Measurements from ENCODE around the gene ATP8B4.

- TF ChIP-seq, protein P1, sequence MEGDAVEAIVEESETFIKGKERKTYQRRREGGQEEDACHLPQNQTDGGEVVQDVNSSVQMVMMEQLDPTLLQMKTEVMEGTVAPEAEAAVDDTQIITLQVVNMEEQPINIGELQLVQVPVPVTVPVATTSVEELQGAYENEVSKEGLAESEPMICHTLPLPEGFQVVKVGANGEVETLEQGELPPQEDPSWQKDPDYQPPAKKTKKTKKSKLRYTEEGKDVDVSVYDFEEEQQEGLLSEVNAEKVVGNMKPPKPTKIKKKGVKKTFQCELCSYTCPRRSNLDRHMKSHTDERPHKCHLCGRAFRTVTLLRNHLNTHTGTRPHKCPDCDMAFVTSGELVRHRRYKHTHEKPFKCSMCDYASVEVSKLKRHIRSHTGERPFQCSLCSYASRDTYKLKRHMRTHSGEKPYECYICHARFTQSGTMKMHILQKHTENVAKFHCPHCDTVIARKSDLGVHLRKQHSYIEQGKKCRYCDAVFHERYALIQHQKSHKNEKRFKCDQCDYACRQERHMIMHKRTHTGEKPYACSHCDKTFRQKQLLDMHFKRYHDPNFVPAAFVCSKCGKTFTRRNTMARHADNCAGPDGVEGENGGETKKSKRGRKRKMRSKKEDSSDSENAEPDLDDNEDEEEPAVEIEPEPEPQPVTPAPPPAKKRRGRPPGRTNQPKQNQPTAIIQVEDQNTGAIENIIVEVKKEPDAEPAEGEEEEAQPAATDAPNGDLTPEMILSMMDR (IDR thresholded peaks at IDR 0.05), result no peak
- TF ChIP-seq POLR2A (IDR thresholded peaks at IDR 0.05), result no peak
These were observed 41.9 kb downstream of the ATP8B4 start for GRCh38 chr15:50077176-50077575.
